BJ (cell line): ENCODE results near the gene CLEC4M. TPM values are rescaled to one million over a fixed set of nuclear protein-coding genes. Genes with fewer than 3 reads are reported as not detected.
"Not testable (repeated sequence)": the region's sequence is repeated elsewhere in the genome, so short reads cannot be mapped to it uniquely, and the experiment has no call there.

Experiments
- CTCF ChIA-PET: fragments of 350-600 bp; formaldehyde crosslinking; extraction: SDS; loops from one replicate; lab custom pipeline; 2021; ENCODE audit warnings: antibody characterized with exemption, inconsistent platforms; lab: Yijun Ruan, JAX
- POLR2A ChIA-PET: fragments of 300-600 bp; sonication (Branson Sonifier 250); formaldehyde crosslinking; extraction: SDS; loops from one replicate; lab custom pipeline; 2021; ENCODE audit warnings: antibody characterized with exemption; lab: Charles Lee
- DNase-seq: peaks from one replicate; pipeline ENCODE4 v3.0.0-alpha.2; 2011; ENCODE audit warnings: low read depth
- H3K27me3 ChIP-seq: 2 replicates; pipeline ENCODE4 v1.6.0; 2011; ENCODE audit warnings: low read length; ENCODE audit not compliant: control insufficient read depth, insufficient read depth
- H3K36me3 ChIP-seq: 2 replicates; pipeline ENCODE4 v1.5.1; 2011; ENCODE audit warnings: low read length; ENCODE audit not compliant: control insufficient read depth, insufficient read depth
- H3K4me3 ChIP-seq: 2 replicates; pipeline ENCODE4 v1.5.1; 2011; ENCODE audit warnings: low read depth, mild to moderate bottlenecking, control low read depth, low read length
- CTCF ChIP-seq: IDR thresholded peaks from 2 replicates; pipeline ENCODE4 v1.5.1; 2011; ENCODE audit warnings: low read depth, mild to moderate bottlenecking, control low read depth, inconsistent platforms, low read length, moderate library complexity; ENCODE audit not compliant: insufficient read depth
- polyA plus RNA-seq: library from polyadenylated mRNA; depleted of rRNA; stranded (reverse); fragments of >200 nt; gene quantifications from 2 replicates; pipeline ENCODE4 v1.2.3, GENCODE V29; 2011

The CLEC4M gene
- polyA plus RNA-seq, 1 experiment, result not detected

DNA sequence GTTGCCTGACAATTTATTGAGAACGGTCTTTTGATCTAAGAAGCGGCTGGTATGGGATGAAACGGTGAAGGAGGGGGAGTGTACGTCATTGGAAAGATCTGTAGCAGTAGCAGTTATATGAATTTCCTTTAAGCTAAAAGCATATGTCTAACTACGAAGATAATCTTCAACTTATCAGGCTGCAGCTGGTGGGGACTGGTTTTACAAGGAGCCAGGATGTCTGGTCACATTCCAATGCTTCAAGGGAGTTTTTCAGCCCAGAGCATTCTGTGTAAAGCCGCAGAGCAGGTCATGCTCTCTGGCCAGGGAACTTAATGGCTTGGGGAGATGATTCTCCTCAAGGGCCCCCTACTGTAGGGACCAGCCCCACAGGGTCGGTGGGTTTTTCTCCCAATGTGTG is 29.2 kb downstream of the CLEC4M start:
- peaks cover 18% of the 10 kb centered on the region for H3K27me3 ChIP-seq
- H3K36me3 ChIP-seq, result no peaks in the 10 kb centered on the region
- CTCF ChIA-PET, result interaction anchor here (1.1 to 2.2 kb wide), 3 partner anchors 8 to 225 kb away, joined by 3 to 10 read pairs (median 6); partner anchors contain the start of gene TRAPPC5
- H3K4me3 ChIP-seq, result no peak overlapping the region
- DNase-seq, result no peak
- TF ChIP-seq CTCF, result no peak
- POLR2A ChIA-PET, result no interaction called here

- H3K4me3 ChIP-seq, POLR2A ChIA-PET, H3K36me3 ChIP-seq, DNase-seq: not testable (repeated sequence)
- peaks cover 15% of the 10 kb centered on the region for H3K27me3 ChIP-seq
- CTCF ChIA-PET, result interaction anchor here (1.1 to 2.2 kb wide), 2 partner anchors 7 to 226 kb away, joined by 3 to 10 read pairs; no protein-coding TSS in a partner anchor
Measured at GRCh38 chr19:7792701-7793100, 29.7 kb downstream of the CLEC4M start.

DNA sequence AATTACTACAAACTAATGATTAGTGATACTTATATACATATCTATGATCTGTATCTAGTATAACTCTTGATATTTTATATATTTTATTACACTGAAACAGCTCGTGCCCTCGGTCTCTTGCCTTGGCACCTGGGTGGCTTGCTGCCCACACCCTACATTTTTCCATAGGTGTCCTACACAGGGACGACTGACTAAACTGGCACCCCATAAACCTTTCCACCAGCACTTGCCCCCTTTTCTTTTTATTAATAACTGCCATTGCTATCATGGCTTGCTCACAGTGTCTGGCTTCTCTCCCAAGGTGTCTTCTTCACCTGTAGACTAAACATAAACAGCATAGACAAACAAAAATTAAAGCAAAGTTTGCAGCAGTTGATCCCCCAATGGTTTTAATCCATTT is 30.4 kb downstream of the CLEC4M start:
- peaks cover 12% of the 10 kb centered on the region for H3K27me3 ChIP-seq
- ChIA-PET CTCF (interaction anchor here (0.7 kb wide), 1 partner anchor 12 kb away, joined by 3 read pairs; no protein-coding TSS in a partner anchor), POLR2A (no interaction called here)
- no peak for DNase-seq
- no peak overlapping the region for H3K4me3 ChIP-seq
- H3K36me3 ChIP-seq, result no peaks in the 10 kb centered on the region
- TF ChIP-seq CTCF, result no peak

GRCh38 chr19:7795555-7796161 is 32.6 kb downstream of the CLEC4M start:
- no peak for DNase-seq
- H3K36me3 ChIP-seq, result no peaks in the 10 kb centered on the region
- no peak overlapping the region for H3K4me3 ChIP-seq
- POLR2A ChIA-PET, result no interaction called here
- CTCF ChIA-PET, result interaction anchor here (2.1 kb wide), 1 partner anchor 228 kb away, joined by 7 read pairs; no protein-coding TSS in a partner anchor
- peaks cover 6% of the 10 kb centered on the region for H3K27me3 ChIP-seq
- no peak for TF ChIP-seq CTCF

- no peak for DNase-seq
- Histone ChIP-seq H3K27me3 (peaks cover 5% of the 10 kb centered on the region), H3K4me3 (no peak overlapping the region; the same call in 1 of the 2 replicates), H3K36me3 (no peaks in the 10 kb centered on the region)
- CTCF ChIA-PET, result interaction anchor here (0.6 to 4.4 kb wide), 38 partner anchors 8 to 697 kb away, joined by 3 to 67 read pairs (median 5); partner anchors contain the start of genes ARHGEF18, CD209, MCEMP1 and PET100
- POLR2A ChIA-PET, result interaction anchor here (0.6 kb wide), 1 partner anchor 125 kb away, joined by 7 read pairs; no protein-coding TSS in a partner anchor
- TF ChIP-seq CTCF, result peak; percentile 57
Measured at GRCh38 chr19:7799640-7800355, 36.8 kb downstream of the CLEC4M start.
